Panc1 (cell line): ENCODE data around the gene FAM83C. TPM values are rescaled to one million over a fixed set of nuclear protein-coding genes. Genes with fewer than 3 reads are reported as not detected.

ENCODE experiments used
- ATAC-seq: fragments of 200-7000 bp; cut with Tn5 transposase; 2 replicates; pipeline ENCODE4 v1.9.1; 2020; ENCODE audit warnings: mild to moderate bottlenecking, moderate library complexity
- BruUV-seq: library from RNA; stranded (reverse); fragments of 400-500 nt; replicated peaks from 2 replicates; lab custom pipeline; 2021; lab: Mats Ljungman, UMichigan
- CTCF ChIA-PET: fragments of 300-600 bp; sonication (Branson Sonifier 250); formaldehyde crosslinking; loops from one replicate; lab custom pipeline; 2022; ENCODE audit warnings: antibody characterized with exemption; lab: Charles Lee
- POLR2A ChIA-PET: fragments of 300-600 bp; sonication (Branson Sonifier 250); formaldehyde crosslinking; loops from one replicate; lab custom pipeline; 2022; ENCODE audit warnings: antibody characterized with exemption; lab: Charles Lee
- DNase-seq: peaks from one replicate; pipeline ENCODE4 v3.0.0-alpha.2; 2010; ENCODE audit warnings: low read depth, low spot score
- H3K27ac ChIP-seq: 2 replicates; pipeline ENCODE4 v1.5.1; 2011; ENCODE audit warnings: mild to moderate bottlenecking, low read length, inconsistent platforms
- H3K27me3 ChIP-seq: fragments of 200-500 bp; sonication (Bioruptor generic); 2 replicates; pipeline ENCODE4 v1.6.0; 2014; ENCODE audit warnings: low read length, inconsistent platforms; ENCODE audit not compliant: control insufficient read depth, insufficient read depth
- H3K36me3 ChIP-seq: fragments of 200-500 bp; sonication (Bioruptor generic); 2 replicates; pipeline ENCODE4 v1.5.1; 2014; ENCODE audit warnings: inconsistent platforms, mild to moderate bottlenecking, low read length, moderate library complexity; ENCODE audit not compliant: control insufficient read depth, insufficient read depth
- H3K4me1 ChIP-seq: 2 replicates; pipeline ENCODE4 v1.5.1; 2011; ENCODE audit warnings: inconsistent platforms, mild to moderate bottlenecking, low read length, moderate library complexity; ENCODE audit not compliant: control insufficient read depth, insufficient read depth
- H3K4me3 ChIP-seq, 2 experiments: 2 replicates each; pipeline ENCODE4 v1.5.1; 2011 to 2012; ENCODE audit warnings: low read depth in 2 of 2, low read length in 2 of 2, mild to moderate bottlenecking in 2 of 2, inconsistent platforms in 1 of 2, moderate library complexity in 1 of 2
- H3K9me3 ChIP-seq: fragments of 200-500 bp; sonication (Bioruptor generic); 2 replicates; pipeline ENCODE4 v1.5.1; 2014; ENCODE audit warnings: low read depth, mild to moderate bottlenecking, inconsistent platforms, low read length, moderate library complexity; ENCODE audit not compliant: control insufficient read depth, insufficient read depth
- CTCF ChIP-seq: fragments of 450-650 bp; IDR thresholded peaks from 2 replicates; pipeline ENCODE4 v1.5.1; 2017; ENCODE audit warnings: mild to moderate bottlenecking
- POLR2AphosphoS5 ChIP-seq: IDR thresholded peaks from 2 replicates; pipeline ENCODE4 v1.6.1; 2012; ENCODE audit warnings: mild to moderate bottlenecking, low read depth, low read length, moderate library complexity
- REST ChIP-seq, 2 experiments: IDR thresholded peaks; 2 replicates each; pipeline ENCODE4 v1.6.1; 2011 to 2012; ENCODE audit warnings: low read depth in 2 of 2, control low read depth in 1 of 2, low read length in 1 of 2, mild to moderate bottlenecking in 1 of 2, moderate library complexity in 1 of 2; ENCODE audit not compliant: insufficient read depth in 1 of 2
- SIN3A ChIP-seq: IDR thresholded peaks from 2 replicates; pipeline ENCODE4 v1.6.1; 2012; ENCODE audit warnings: low read depth, mild to moderate bottlenecking, low read length, moderate library complexity, borderline replicate concordance; ENCODE audit not compliant: insufficient read depth
- TCF7L2 ChIP-seq: IDR thresholded peaks from 2 replicates; pipeline ENCODE4 v1.6.1; 2011; ENCODE audit warnings: mild to moderate bottlenecking, low read depth, low read length, inconsistent platforms
- in situ Hi-C: cut with HindIII; loops from 2 replicates; pipeline ENCODE4 v1.10.0; 2016; ENCODE audit warnings: low sequenced_read_pairs, low pct_unique_long_range_greater_than_20kb
- intact Hi-C: fragments of 100-400 bp; cut with micrococcal nuclease; formaldehyde crosslinking; loops from one replicate; pipeline ENCODE4 v1.10.0; 2022; ENCODE audit not compliant: unreplicated experiment
- total RNA-seq: library from RNA; stranded (reverse); gene quantifications from one replicate; pipeline ENCODE4 v1.2.1, GENCODE V29; 2021; ENCODE audit not compliant: unreplicated experiment

The FAM83C gene
- total RNA-seq, 1 experiment from 2014 or later = not detected

GRCh38 chr20:35298264-35298663 lies 6.0 kb upstream of the FAM83C start:
- in situ Hi-C loops = no loop called here
- H3K27me3 ChIP-seq = no peaks in the 10 kb centered on the region
- no peak for TF ChIP-seq TCF7L2
- no peak for TF ChIP-seq POLR2AphosphoS5
- no peak for TF ChIP-seq REST (IDR thresholded peaks at IDR 0.05; ENCODE audit: insufficient read depth in 1 of 2, low read depth in 2 of 2, low read length in 1 of 2)
- no peak for TF ChIP-seq CTCF
- no peak for TF ChIP-seq SIN3A
- intact Hi-C loops = no loop called here
- no TSS peak for BruUV-seq
- ATAC-seq (no peak), DNase-seq (no peak)
- no peak overlapping the region for H3K27ac ChIP-seq
- no peaks in the 10 kb centered on the region for H3K9me3 ChIP-seq
- no peak overlapping the region for H3K4me3 ChIP-seq
- H3K36me3 ChIP-seq = no peaks in the 10 kb centered on the region
- ChIA-PET POLR2A (interaction anchor here (0.6 to 0.7 kb wide), 3 partner anchors 14 to 20 kb away, joined by 3 to 13 read pairs (median 7); partner anchors contain the start of gene EIF6), CTCF (interaction anchor here (0.5 to 1.4 kb wide), 2 partner anchors 10 to 142 kb away, joined by 3 to 6 read pairs; no protein-coding TSS in a partner anchor)
- peaks cover 18% of the 10 kb centered on the region for H3K4me1 ChIP-seq

GRCh38 chr20:35297740-35298139 lies 5.5 kb upstream of the FAM83C start:
- no TSS peak for BruUV-seq

More at GRCh38 chr20:35297740-35298139, 5.5 kb upstream of the FAM83C start:
- in situ Hi-C loops (no loop called here), intact Hi-C loops (no loop called here)
- ATAC-seq = no peak
- H3K4me3 ChIP-seq = no peak overlapping the region
- ChIA-PET POLR2A (no interaction called here), CTCF (interaction anchor here (0.5 to 1.5 kb wide), 5 partner anchors 10 to 203 kb away, joined by 3 to 6 read pairs (median 5); no protein-coding TSS in a partner anchor)
- TF ChIP-seq CTCF = no peak
- TF ChIP-seq SIN3A = no peak
- TF ChIP-seq REST (IDR thresholded peaks at IDR 0.05; ENCODE audit: insufficient read depth in 1 of 2, low read depth in 2 of 2, low read length in 1 of 2) = no peak
- TF ChIP-seq POLR2AphosphoS5 = no peak
- no peak for TF ChIP-seq TCF7L2
- H3K36me3 ChIP-seq = no peaks in the 10 kb centered on the region
- H3K27ac ChIP-seq = no peak overlapping the region
- no peak for DNase-seq
- H3K4me1 ChIP-seq = peaks cover 12% of the 10 kb centered on the region
- no peaks in the 10 kb centered on the region for H3K27me3 ChIP-seq
- H3K9me3 ChIP-seq = no peaks in the 10 kb centered on the region
